NCI-H774 (cell line): Measurements from ENCODE around the gene MYH14.

Experiments used
- DNase-seq: peaks from one replicate; lab custom pipeline; 2025; lab: John Stamatoyannopoulos, UW

The MYH14 gene

DNA sequence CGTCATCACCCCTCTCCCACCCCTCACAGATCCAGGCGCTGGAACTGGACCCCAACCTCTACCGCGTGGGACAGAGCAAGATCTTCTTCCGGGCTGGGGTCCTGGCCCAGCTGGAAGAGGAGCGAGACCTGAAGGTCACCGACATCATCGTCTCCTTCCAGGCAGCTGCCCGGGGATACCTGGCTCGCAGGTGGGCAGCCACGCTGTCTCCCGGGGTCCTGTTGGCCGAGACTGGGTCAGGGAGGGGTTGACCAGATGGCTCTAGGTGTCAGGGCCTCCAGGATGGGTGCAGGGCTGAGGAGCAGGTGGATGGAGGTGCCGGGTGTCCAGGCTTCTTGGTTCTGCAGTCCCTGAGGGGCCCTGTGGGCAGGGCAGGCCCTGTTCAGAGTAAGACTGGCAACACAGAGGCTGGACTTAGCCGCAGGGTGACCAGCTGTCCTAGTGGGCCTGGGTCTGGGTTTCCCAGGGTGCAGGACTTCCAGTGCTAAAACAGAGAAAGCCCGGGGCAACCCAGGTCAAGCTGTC lies 58.1 kb downstream of the MYH14 start:
- DNase-seq = no peak

DNA sequence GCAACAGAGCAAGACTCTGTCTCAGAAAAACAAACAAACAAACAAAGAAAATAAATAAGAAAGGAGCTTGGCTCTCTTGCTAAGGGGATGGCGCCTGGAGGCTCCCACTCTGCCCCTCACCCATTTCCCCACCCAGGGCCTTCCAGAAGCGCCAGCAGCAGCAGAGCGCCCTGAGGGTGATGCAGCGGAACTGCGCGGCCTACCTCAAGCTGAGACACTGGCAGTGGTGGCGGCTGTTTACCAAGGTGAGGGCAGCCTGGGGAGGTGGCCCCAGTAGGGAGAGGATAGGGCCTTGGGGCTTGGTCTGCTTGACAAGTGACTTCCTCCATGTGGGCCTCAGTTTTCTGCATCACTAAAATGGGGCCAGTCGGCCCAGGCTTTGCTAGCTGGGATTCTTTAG lies 59.8 kb downstream of the MYH14 start:
- DNase-seq = no peak

DNA sequence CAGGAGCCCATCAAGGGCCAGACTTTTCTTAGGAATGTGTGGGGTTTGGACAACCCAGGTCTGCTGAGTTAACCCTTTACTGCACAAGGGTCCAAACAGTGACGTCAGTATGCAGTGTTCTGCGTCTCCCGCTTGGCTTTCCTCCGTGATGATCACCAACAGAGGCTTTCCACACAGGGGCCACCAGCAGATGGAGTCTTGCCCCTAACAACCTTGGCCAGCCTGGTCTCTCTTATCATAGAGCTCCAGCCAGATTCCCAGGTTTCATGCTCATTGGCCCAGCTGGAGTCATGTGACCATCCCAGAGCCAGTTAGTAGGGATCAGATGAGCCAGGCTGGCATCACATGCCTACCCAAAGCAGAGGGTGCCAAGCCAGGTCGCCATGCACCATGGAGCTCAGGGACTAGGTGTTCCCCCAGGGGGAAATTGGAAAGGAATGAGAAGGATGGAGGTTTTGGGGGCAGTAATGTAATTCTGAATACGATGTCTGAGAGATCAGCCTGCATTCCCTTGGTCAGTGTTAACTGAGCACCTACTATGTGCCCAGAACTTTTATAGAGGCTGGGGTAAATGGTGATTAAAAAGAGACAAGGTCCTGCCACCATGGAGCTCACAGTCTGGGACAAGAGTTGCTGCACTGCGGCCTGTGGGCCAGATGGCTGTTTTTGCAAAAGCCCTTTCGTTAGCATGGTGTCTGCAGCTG lies 61.2 kb downstream of the MYH14 start:
- DNase-seq = no peak

GRCh38 chr19:50266041-50266440 lies 62.6 kb downstream of the MYH14 start:
- no peak for DNase-seq

DNA sequence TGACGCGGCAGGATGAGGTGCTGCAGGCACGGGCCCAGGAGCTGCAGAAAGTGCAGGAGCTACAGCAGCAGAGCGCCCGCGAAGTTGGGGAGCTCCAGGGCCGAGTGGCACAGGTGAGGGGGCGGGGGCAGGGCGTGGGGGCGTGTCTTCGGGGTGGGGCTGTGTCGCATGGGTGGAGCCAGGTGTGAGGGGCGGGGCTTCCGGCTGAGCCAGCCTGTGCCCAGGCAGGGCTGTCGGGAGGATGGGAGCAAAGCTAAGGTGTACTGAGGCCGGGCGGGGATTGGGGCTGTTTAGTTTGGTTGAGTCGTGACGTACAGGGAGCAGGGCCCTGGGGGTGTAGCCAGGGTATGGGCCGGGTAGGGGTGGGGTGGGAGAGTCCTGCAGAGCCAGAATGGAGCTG lies 63.5 kb downstream of the MYH14 start:
- DNase-seq = no peak

DNA sequence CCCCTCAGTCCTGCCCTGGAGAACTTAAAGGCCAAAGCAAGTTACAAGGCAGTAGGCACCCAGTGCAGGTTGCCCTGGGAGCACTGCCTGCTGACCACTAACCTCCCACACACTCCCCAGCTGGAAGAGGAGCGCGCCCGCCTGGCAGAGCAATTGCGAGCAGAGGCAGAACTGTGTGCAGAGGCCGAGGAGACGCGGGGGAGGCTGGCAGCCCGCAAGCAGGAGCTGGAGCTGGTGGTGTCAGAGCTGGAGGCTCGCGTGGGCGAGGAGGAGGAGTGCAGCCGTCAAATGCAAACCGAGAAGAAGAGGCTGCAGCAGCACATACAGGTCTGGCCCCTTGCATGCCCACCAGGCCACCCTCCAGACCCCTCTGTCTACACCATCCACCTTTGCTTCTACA lies 64.6 kb downstream of the MYH14 start:
- no peak for DNase-seq

DNA sequence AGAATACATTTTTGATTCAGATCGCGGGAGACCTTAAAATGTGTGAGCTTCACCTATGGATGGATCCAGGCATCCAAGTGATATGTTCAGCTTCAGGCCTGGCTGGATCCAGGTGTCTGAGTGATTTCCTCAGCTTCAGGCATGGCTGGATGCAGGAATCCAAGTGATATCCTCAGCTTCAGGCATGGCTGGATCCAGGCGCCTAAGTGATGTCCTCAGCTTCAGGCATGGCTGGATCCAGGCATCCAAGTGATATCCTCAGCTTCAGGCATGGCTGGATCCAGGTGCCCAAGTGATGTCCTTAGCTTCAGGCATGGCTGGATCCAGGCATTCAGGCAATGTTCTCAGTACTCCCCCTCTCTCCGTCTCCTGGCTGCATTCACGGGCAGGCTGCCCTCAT lies 65.1 kb downstream of the MYH14 start:
- DNase-seq = no peak

DNA sequence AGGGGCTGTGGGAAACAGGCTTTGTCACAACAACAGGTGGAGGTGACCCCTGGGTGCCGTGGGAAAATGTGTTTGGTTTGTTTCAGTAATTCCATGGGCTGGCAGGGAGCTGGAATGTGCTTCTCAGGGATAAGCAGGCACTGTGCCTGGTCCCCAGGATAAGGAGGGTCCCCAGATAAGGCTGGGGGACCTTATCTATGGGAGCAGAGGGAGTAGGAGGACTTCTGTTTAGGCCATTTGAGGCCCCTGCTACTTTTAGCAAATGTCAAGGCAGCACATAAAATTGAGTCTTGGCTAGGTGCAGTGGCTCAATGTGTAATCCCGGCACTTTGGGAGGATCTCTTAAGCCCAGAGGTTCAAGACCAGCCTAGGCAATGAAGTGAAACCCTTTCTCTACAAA lies 66.2 kb downstream of the MYH14 start:
- no peak for DNase-seq

- DNase-seq = no peak
Measured at GRCh38 chr19:50272263-50272897, 69.0 kb downstream of the MYH14 start.

- DNase-seq = no peak
Measured at GRCh38 chr19:50273821-50274220, 70.4 kb downstream of the MYH14 start.

- DNase-seq = no peak
Measured at GRCh38 chr19:50275577-50276368, 72.4 kb downstream of the MYH14 start.

DNA sequence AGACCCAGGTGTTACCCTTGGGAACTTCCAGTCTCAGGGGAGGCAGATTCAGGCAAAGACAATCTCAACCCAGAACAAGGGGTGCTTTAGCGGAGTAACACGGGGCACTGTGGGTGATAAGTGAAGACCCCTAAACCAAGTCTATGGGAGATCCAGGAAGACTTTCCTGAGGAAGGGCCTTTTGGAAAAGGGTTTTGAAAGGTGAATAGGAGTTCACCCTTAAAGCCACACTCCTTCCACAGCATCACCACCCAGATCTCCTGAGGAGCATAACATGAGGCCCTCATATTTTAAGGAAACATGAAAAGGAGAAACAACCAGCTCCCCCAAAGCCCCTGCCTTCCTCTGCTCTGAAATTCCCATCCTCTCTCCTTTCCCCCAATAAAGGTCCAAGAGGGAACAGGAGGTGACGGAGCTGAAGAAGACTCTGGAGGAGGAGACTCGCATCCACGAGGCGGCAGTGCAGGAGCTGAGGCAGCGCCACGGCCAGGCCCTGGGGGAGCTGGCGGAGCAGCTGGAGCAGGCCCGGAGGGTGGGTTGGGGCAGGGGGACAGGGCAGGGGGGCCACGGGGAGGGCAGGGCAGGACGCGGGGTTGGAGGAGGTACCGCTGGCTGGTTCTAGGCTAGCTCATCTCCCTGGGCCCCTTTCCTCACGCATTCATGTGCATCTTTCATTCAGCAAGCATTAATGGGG lies 73.1 kb downstream of the MYH14 start:
- no peak for DNase-seq

DNA sequence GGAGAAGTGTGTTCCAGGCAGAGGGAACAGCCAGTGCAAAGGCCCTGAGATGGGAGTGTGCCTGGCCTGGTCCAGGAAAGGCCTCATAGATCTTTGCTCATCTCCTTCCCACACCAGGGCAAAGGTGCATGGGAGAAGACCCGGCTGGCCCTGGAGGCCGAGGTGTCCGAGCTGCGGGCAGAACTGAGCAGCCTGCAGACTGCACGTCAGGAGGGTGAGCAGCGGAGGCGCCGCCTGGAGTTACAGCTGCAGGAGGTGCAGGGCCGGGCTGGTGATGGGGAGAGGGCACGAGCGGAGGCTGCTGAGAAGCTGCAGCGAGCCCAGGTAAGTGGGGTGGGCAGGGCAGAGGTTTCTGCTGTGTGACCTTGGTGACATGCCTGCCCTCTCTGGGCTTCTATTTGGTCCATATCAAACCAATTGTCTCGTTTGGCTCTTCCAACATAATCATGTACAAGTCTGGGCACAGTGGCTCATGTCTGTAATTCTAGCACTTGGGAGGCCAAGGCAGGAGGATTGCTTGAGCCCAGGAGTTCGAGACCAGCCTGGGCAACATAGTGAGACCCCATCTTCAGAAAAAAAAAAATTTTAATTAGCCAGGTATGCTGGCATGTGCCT lies 74.7 kb downstream of the MYH14 start:
- DNase-seq = no peak

GRCh38 chr19:50280074-50280473 lies 76.7 kb downstream of the MYH14 start:
- DNase-seq = no peak

GRCh38 chr19:50280983-50281382 lies 77.6 kb downstream of the MYH14 start:
- DNase-seq = no peak

GRCh38 chr19:50281491-50281890 lies 78.1 kb downstream of the MYH14 start:
- DNase-seq = no peak

GRCh38 chr19:50285833-50286232 lies 82.4 kb downstream of the MYH14 start:
- DNase-seq = no peak

DNA sequence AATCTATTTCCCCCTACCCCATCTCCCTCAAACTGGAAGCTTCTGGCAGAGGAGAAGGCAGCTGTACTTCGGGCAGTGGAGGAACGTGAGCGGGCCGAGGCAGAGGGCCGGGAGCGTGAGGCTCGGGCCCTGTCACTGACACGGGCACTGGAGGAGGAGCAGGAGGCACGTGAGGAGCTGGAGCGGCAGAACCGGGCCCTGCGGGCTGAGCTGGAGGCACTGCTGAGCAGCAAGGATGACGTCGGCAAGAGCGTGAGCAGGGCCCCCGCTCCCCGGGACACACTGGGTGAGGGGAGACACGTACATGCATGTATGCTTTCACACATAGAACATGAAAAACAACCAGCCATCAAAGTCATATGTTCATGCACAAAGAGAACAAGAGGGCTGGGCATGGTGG lies 83.0 kb downstream of the MYH14 start:
- no peak for DNase-seq

GRCh38 chr19:50287331-50287730 lies 83.9 kb downstream of the MYH14 start:
- no peak for DNase-seq

- DNase-seq = no peak
Measured at GRCh38 chr19:50288954-50289353, 85.5 kb downstream of the MYH14 start.

GRCh38 chr19:50290011-50290410 lies 86.6 kb downstream of the MYH14 start:
- DNase-seq = no peak

- no peak for DNase-seq
Measured at GRCh38 chr19:50290775-50291174, 87.4 kb downstream of the MYH14 start.
